ENCODE data around the gene ATOH1. TPM values are rescaled to one million over a fixed set of nuclear protein-coding genes. Genes with fewer than 3 reads are reported as not detected.

Gene ATOH1
- total and polyA plus RNA-seq, 2 of the 4 experiments (the other 2 are of a cell fraction), result not detected

DNA sequence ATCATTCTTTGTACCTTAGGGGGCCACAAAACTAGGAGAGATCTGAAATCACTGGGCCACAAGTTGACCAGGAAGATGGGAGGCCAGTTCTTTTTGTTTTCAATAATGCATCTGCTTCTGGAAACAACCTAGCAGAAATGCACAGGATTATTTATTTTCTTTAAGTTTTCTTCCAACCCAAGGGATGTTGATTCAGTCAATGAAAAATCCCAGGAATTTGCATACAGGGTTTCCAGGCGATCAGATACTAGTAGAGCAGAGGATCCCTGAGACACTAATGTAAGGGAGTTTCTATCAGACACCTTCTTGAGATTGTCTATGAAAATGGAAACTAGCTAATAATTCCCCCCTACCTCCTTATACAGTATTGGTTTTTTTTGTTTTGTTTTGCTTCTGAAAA is 7.4 kb downstream of the ATOH1 start:
- Histone ChIP-seq H2AFZ (replicated peaks; ENCODE audit: low read length, poor library complexity) (peak overlapping the region; percentile 71), H4K5ac (ENCODE audit: low read depth, low read length) (no peak overlapping the region), H3K4me3 (ENCODE audit: insufficient read depth, low read depth, low read length) (no peak overlapping the region), H3K9me3 (ENCODE audit: control insufficient read depth, insufficient read depth, low read length) (0 out of 2 replicates have a peak, but pooled peaks cover 2% of the 10 kb centered on the region), H3K56ac (ENCODE audit: extremely low read depth, insufficient read depth, low read length) (peak overlapping the region; percentile 46; the same call in 1 of the 2 replicates), H2BK15ac (ENCODE audit: low read depth, low read length) (peak overlapping the region; percentile 22; the same call in 1 of the 3 replicates), H3K27ac (ENCODE audit: insufficient read depth, low read length) (no peak overlapping the region; the same call in 1 of the 2 replicates), H4K91ac (ENCODE audit: insufficient read depth, low read depth, low read length) (peak overlapping the region; percentile 83; the same call in 1 of the 2 replicates), H3K79me1 (ENCODE audit: low read depth in 1 of 2, low read length in 2 of 2) (no peaks in the 10 kb centered on the region), H3K27me3 (ENCODE audit: control insufficient read depth, insufficient read depth, low read length) (peaks cover 27% of the 10 kb centered on the region), H4K20me1 (ENCODE audit: insufficient read depth, low read length) (no peaks in the 10 kb centered on the region; the same call in 1 of the 2 replicates), H2AK9ac (replicated peaks; ENCODE audit: low read depth, low read length, poor library complexity) (no peak overlapping the region), H3K23ac (ENCODE audit: low read depth, low read length) (peak overlapping the region; percentile 51; the same call in 1 of the 2 replicates), H3K4me2 (ENCODE audit: low read depth, low read length) (peak overlapping the region; percentile 49; the same call in 1 of the 2 replicates), H3K18ac (ENCODE audit: low read depth, low read length) (no peak overlapping the region), H4K8ac (ENCODE audit: low read depth in 2 of 2, low read length in 2 of 2) (peak overlapping the region in 1 of 2 experiments; percentile 74; a peak in 1 of 4 replicates), H2BK120ac (ENCODE audit: low read depth, low read length) (peak overlapping the region; percentile 88), H2BK20ac (ENCODE audit: low read depth, low read length) (peak overlapping the region; percentile 95), H3K9ac (ENCODE audit: low read depth, low read length) (no peak overlapping the region), H3K4me1 (ENCODE audit: control insufficient read depth, insufficient read depth, low read length) (no peaks in the 10 kb centered on the region), H3K14ac (replicated peaks; ENCODE audit: low read depth, low read length) (peak overlapping the region; percentile 48), H2BK5ac (ENCODE audit: low read depth, low read length, poor library complexity, severe bottlenecking) (peak overlapping the region; percentile 10), H3K4ac (ENCODE audit: low read depth, low read length) (peak overlapping the region; percentile 78), H2AK5ac (ENCODE audit: low read depth, low read length) (no peak overlapping the region), H3K9me1 (ENCODE audit: insufficient read depth, low read length) (no peaks in the 10 kb centered on the region), H3K36me3 (ENCODE audit: control insufficient read depth, insufficient read depth, low read length) (no peaks in the 10 kb centered on the region)
- CTCF ChIA-PET, result no interaction called here
- no TSS peak for BruUV-seq (replicated peaks)
- peak; percentile 79 for ATAC-seq (ENCODE audit: low read depth)
- WGBS, 2 experiments (ENCODE audit: extremely low coverage in 2 of 2, insufficient read length in 1 of 2), result no CpG with 5 or more reads among the region's 1 CpG
- in situ Hi-C loops (cut with MboI; ENCODE audit: low sequenced_read_pairs), result no loop called here
- peak; percentile 47 for DNase-seq
- TF ChIP-seq RAD21 (IDR thresholded peaks at IDR 0.05; ENCODE audit: low read length) (no peak), RCOR1 (IDR thresholded peaks at IDR 0.05; ENCODE audit: insufficient replicate concordance, low read length) (no peak), BHLHE40 (IDR thresholded peaks at IDR 0.05; ENCODE audit: low read depth, low read length) (no peak)
- intact Hi-C loops (cut with micrococcal nuclease), result no loop called here
- dilution Hi-C loops (cut with HindIII; ENCODE audit: low sequenced_read_pairs, unreplicated experiment), result no loop called here
- POLR2A ChIA-PET (ENCODE audit: unreplicated experiment), result no interaction called here

All from IMR-90 (cell line).